Adipocyte (in vitro differentiated cells): ENCODE measurements around the gene PELI1.
"Not testable (repeated sequence)": the region's sequence is repeated elsewhere in the genome, so short reads cannot be mapped to it uniquely, and the experiment has no call there.

Experiments
- DNase-seq: peaks from one replicate; pipeline ENCODE4 v3.0.0-alpha.2; 2015; ENCODE audit warnings: low read depth
- H3K27me3 ChIP-seq: replicated peaks from 2 replicates; pipeline ENCODE4 v1.7.0; 2013; ENCODE audit warnings: mild to moderate bottlenecking, low read length, moderate library complexity; ENCODE audit not compliant: control insufficient read depth, insufficient read depth
- H3K36me3 ChIP-seq: 2 replicates; pipeline ENCODE4 v1.7.0; 2013; ENCODE audit warnings: low read length, mild to moderate bottlenecking, moderate library complexity; ENCODE audit not compliant: control insufficient read depth, insufficient read depth, severe bottlenecking
- H3K4me1 ChIP-seq: 2 replicates; pipeline ENCODE4 v1.7.0; 2013; ENCODE audit warnings: mild to moderate bottlenecking, low read length, moderate library complexity; ENCODE audit not compliant: control insufficient read depth, insufficient read depth
- H3K4me3 ChIP-seq: 2 replicates; pipeline ENCODE4 v1.7.0; 2013; ENCODE audit warnings: mild to moderate bottlenecking, low read length, moderate library complexity
- H3K9ac ChIP-seq: 2 replicates; pipeline ENCODE4 v1.7.0; 2013; ENCODE audit warnings: mild to moderate bottlenecking, low read length, moderate library complexity
- H3K9me3 ChIP-seq: 2 replicates; pipeline ENCODE4 v1.7.0; 2013; ENCODE audit warnings: mild to moderate bottlenecking, low read length, moderate library complexity; ENCODE audit not compliant: control insufficient read depth

The PELI1 gene

DNA sequence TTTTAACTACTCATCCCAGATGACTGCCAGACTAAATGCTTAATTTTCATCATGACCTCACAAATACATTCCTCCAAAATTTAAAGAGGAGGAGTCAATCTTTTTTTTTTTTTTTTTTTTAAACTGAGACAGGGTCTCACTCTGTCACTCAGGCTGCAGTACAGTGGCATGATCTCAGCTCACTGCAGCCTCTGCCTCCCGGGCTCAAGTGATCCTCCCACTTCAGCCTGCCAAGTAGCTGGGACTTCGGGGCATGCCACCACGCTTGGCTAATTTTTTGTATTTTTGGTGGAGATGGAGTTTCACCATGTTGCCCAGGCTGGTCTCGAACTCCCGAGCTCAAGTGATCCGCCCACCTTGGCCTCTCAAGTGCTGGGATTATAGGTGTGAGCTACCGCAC lies 41.5 kb downstream of the PELI1 start:
- not testable (repeated sequence) for DNase-seq, H3K9ac ChIP-seq, H3K9me3 ChIP-seq, H3K36me3 ChIP-seq, H3K27me3 ChIP-seq, H3K4me1 ChIP-seq, H3K4me3 ChIP-seq

DNA sequence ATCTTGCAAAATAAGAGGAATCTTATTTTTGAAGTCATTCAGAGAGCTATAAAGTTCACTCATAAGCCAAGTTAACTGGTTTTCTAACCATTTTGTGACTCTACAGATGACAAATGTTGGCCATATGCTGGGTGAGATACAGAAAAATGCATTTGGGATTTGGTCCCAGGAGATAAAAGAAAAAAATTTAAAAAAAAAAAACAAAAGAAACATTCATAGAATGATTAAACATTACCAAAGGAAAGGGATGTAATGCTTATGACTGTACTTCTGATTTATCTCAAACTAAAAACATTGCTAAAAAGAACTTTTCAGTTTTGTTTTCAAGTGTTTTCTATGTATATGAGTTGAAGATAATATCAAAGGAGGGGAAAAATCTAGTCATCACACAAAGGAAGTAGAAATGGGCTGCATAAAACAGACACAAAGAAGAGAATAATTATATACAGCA lies 43.1 kb downstream of the PELI1 start:
- no peak overlapping the region for H3K9ac ChIP-seq
- no peak overlapping the region for H3K4me3 ChIP-seq
- DNase-seq, result peak; percentile 32
- no peaks in the 10 kb centered on the region for H3K27me3 ChIP-seq
- no peaks in the 10 kb centered on the region for H3K9me3 ChIP-seq
- H3K36me3 ChIP-seq, result peaks cover 5% of the 10 kb centered on the region
- H3K4me1 ChIP-seq, result peaks cover 11% of the 10 kb centered on the region

DNA sequence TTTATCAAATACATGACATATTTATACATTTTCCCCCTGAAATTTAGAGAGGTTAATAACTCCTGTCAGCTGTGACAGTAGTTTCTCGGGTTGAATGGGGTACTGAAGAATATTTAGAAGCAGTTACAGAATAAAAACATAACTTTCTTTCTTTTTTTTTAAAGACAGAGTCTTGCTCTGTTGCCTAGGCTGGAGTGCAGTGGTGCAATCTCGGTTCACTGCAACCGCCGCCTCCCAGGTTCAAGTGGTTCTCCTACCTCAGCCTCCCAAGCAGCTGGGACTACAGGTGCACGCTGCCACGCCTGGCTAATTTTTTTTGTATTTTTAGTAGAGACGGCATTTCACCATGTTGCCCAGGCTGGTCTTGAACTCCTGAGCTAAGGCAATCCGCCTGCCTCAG lies 43.6 kb downstream of the PELI1 start:
- Histone ChIP-seq H3K4me1 (peaks cover 11% of the 10 kb centered on the region), H3K36me3 (peaks cover 11% of the 10 kb centered on the region)
- not testable (repeated sequence) for H3K9ac ChIP-seq, H3K4me3 ChIP-seq, DNase-seq, H3K27me3 ChIP-seq, H3K9me3 ChIP-seq

DNA sequence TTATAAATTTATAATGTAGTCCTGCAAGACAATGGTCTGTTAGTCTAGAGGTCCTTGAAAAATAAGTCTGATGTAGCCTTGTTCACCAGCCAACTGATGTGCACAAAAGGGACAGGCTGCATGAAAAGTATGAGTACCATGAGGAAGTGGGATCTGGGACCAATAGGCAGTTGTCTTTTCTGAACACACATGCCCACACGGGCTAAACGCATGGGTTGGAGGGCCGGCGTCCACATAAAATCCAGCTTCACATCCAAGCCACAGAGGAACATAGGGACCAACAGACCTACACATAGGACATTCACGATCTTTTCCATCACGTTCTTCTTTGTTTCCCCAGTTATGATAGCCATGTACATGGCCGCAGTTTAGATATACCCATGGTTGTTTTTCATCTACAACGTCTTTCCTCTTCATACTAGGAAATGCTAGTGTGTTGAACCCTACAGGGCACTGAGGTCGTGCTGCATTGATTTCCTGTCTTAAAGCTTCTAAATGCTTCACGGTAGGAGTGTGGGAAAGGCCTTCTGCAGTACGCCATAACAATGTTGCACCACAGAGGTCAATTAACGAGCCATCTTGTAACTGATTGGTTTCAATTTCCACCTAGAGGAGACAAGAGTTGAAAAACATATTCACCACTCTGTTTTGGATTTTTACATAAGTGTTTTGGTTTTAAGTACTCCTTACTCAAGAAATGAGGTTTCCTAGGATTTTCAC lies 49.4 kb downstream of the PELI1 start:
- Histone ChIP-seq H3K36me3 (peaks cover 28% of the 10 kb centered on the region), H3K4me3 (no peak overlapping the region), H3K27me3 (no peaks in the 10 kb centered on the region), H3K4me1 (peaks cover 6% of the 10 kb centered on the region), H3K9me3 (no peaks in the 10 kb centered on the region), H3K9ac (no peak overlapping the region)
- DNase-seq, result no peak

DNA sequence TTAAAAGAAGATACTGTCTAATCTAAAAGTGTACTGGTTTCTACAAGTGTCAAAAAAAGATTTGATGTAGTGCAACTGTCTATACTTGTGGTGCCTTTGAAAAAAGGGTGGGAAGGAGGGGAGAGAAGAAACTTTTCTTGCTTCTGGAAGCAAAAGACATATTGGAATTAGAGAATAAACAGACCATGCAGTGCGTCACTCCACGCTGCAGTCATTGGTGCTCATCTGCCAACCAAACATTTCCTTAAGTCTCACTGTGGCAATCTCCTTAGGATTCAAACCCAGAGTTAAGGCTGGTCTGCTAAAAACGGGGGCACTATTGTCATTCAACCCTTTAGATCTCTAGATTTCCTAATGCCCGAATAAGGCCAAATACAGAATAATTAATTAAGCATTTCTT lies 50.9 kb downstream of the PELI1 start:
- DNase-seq, result no peak
- no peaks in the 10 kb centered on the region for H3K9me3 ChIP-seq
- H3K9ac ChIP-seq, result no peak overlapping the region
- H3K4me1 ChIP-seq, result peaks cover 6% of the 10 kb centered on the region
- peaks cover 25% of the 10 kb centered on the region for H3K36me3 ChIP-seq
- H3K27me3 ChIP-seq, result no peaks in the 10 kb centered on the region
- no peak overlapping the region for H3K4me3 ChIP-seq

DNA sequence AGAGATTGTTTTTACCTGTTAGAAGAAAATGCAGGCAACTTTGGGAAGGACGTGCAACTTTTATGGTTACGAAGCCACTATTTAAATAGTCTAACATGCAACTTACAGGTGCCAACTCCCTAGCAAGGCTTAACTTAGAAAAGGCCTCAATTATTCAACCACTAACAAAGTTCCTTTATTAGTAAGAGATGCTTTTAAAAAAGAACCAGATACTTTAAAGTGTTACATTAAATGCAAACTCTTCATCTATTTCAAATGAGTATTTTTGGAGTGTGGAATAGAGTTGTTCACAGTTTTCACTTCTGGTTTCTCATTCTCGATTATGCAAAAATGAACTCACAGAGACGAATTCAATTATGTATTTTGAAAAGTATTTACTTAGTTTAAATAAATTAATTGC lies 51.7 kb downstream of the PELI1 start:
- Histone ChIP-seq H3K36me3 (peaks cover 25% of the 10 kb centered on the region), H3K4me1 (peaks cover 3% of the 10 kb centered on the region), H3K27me3 (no peaks in the 10 kb centered on the region), H3K4me3 (no peak overlapping the region), H3K9ac (no peak overlapping the region), H3K9me3 (no peaks in the 10 kb centered on the region)
- DNase-seq, result no peak

DNA sequence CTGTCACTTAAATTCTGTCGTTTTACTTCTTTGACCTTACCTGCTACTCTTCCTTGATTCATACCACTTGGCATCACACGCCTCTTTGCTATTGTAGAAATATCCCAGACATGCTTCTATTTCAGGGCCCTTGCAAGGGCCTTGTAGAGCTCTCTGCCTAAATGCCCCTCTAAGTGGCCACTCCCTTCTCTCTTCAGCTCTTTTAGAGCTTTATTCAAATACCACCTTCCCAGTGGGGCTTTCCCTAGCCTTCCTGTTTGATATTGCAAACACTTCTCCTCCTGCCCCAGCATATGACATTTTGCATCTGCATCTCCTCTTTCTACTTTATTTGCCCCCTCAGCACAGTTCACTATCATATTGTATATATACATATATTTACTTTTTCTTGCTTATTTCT lies 54.0 kb downstream of the PELI1 start:
- H3K27me3 ChIP-seq, result no peaks in the 10 kb centered on the region
- H3K9ac ChIP-seq, result no peak overlapping the region
- peaks cover 2% of the 10 kb centered on the region for H3K4me1 ChIP-seq
- DNase-seq, result no peak
- H3K4me3 ChIP-seq, result no peak overlapping the region
- H3K36me3 ChIP-seq, result peaks cover 14% of the 10 kb centered on the region
- no peaks in the 10 kb centered on the region for H3K9me3 ChIP-seq

DNA sequence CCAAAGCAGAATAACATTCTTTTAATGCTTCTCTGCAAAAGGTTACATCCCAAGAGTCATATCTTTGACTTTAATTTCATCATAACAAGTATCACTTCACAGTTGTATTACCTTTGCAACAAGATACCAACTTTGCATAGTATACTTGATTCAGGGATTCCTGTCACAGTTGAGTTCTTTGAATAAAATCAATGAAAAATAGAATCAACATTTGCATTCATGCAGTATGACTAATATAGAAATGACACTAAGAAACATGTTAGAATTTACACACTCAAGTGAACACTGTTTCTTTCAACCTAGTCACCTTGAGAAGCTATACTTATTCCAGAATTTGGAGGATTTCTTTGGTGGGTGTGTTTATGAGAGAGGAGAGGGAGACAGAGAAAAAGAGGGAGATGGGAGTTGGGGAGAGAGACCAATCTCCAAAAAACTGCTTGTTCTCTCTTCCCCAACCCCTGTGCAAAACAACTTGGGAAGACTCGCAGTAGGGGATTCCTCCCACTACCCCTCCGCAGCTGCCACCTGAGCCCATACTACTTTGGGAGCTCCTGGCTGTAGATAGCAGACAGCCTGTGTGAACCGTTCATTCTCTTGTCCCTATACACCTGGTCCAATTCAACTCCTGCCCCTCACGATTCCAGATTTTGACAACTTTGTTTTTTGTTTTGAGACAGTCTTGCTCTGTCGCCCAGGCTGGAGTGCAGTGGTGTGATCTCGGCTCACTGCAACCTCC lies 57.7 kb downstream of the PELI1 start:
- H3K4me1 ChIP-seq, result peaks cover 2% of the 10 kb centered on the region
- no peaks in the 10 kb centered on the region for H3K27me3 ChIP-seq
- no peak overlapping the region for H3K9ac ChIP-seq
- no peak overlapping the region for H3K4me3 ChIP-seq
- no peak for DNase-seq
- H3K36me3 ChIP-seq, result peaks cover 5% of the 10 kb centered on the region
- H3K9me3 ChIP-seq, result no peaks in the 10 kb centered on the region

DNA sequence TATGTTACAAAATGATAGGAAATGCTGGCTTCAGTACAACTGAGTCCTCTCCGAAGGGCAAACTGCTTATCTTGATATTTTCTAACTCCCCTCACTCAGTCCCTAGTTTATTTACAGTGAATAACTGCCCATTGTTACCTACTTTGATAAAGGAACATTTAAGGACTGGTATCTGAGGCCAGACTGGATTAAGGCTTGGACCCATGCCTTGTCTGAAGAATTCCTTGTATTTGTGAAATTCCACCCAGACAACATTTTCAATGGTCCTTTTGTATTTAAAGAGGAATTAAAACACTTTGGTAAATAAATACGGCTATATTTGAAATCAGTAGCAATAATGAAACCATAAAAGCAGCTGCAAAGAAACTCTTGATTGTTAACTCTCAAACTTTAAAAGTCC lies 58.3 kb downstream of the PELI1 start:
- Histone ChIP-seq H3K4me1 (peaks cover 2% of the 10 kb centered on the region), H3K27me3 (no peaks in the 10 kb centered on the region), H3K36me3 (peaks cover under 1% of the 10 kb centered on the region), H3K9ac (no peak overlapping the region), H3K4me3 (no peak overlapping the region), H3K9me3 (no peaks in the 10 kb centered on the region)
- DNase-seq, result peak; percentile 7

DNA sequence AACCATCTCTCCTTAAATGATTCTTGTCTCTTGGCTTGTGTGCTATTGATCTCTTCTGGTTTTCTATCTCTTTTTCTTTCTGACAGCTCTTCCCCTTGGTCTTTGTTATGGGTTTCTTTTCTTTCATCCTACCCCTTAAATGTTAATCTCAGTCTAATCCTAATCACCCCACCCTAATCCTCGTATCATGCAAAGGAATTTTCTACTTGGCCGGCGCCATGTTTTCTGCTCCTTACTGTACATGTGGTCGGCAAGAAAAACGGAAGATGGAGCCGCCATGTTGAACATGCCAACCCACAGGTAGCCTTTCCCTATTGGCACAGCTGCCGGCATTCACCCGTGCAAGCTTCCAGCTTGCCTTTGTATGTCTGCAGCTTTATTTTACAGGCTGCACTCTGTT lies 63.2 kb downstream of the PELI1 start:
- no peak overlapping the region for H3K9ac ChIP-seq
- H3K36me3 ChIP-seq, result no peaks in the 10 kb centered on the region
- no peaks in the 10 kb centered on the region for H3K9me3 ChIP-seq
- no peak for DNase-seq
- H3K4me3 ChIP-seq, result no peak overlapping the region
- H3K27me3 ChIP-seq, result no peaks in the 10 kb centered on the region
- peaks cover 2% of the 10 kb centered on the region for H3K4me1 ChIP-seq

DNA sequence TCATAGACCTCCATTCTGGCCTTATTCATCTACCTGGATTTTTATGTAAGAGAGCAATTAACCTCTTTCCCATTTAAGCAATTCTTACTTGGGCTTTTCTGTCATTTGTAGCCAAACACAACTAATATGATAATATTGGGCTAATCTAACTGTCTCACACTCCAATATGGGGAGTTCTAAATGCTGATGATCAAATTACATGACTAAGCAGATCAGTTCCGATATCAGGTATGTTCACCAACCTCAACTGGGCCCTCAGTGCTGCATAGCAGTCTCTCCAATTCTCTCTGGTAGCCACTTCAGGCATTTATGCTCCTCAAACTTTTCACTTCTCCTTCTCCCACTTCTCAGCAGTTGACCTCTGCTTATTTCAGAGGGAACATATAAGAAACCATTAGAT lies 64.0 kb downstream of the PELI1 start:
- Histone ChIP-seq H3K9ac (no peak overlapping the region), H3K27me3 (no peaks in the 10 kb centered on the region), H3K4me3 (no peak overlapping the region), H3K4me1 (no peaks in the 10 kb centered on the region), H3K9me3 (no peaks in the 10 kb centered on the region), H3K36me3 (no peaks in the 10 kb centered on the region)
- DNase-seq, result no peak
